ENCODE data around the gene TRAF3. TPM values are rescaled to one million over a fixed set of nuclear protein-coding genes. Genes with fewer than 3 reads are reported as not detected.

Gene TRAF3
- total RNA-seq, 4 donors from 2014 or later, result 15.9 to 24.9 (median 18.6) TPM

DNA sequence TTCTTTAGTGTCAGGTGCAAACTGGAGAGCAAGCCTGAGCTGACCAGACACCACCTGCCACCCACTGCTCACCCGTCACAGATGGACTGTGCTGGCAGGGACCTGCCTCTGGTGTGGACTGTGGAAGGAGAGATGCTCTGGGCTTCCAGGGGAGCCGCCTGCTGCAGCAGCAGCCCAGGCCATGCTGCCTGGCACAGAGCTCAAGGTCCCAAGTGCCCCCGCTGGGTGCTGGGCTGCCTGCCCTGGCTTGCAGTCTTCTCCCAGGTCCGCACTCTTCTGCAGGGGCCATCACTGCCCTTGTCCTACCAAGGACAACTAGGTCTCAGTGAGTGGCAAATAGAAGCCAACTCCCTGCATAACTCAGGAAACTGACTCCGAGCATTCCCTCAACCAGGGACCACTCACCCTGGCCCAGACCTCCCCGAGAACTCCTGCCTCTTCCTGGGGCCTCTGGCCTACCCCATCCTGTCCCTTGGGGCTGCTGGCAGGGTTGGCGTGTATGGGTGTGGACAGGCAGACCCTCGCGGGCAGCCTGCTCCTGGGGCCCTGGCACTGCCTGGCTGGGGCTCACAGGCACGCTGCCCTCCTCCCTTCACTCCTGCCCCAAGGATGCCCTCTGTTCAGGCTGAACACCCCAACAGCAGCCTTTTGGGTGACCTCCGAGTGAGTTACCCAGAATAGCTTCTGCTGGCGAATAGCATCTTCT is 154.5 kb downstream of the TRAF3 start:
- WGBS, 2 donors, result 96 to 100% methylated on average over 7 to 12 of the region's 12 CpGs
- no peak for TF ChIP-seq POLR2A (IDR thresholded peaks at IDR 0.05)
- TF ChIP-seq, protein P1, sequence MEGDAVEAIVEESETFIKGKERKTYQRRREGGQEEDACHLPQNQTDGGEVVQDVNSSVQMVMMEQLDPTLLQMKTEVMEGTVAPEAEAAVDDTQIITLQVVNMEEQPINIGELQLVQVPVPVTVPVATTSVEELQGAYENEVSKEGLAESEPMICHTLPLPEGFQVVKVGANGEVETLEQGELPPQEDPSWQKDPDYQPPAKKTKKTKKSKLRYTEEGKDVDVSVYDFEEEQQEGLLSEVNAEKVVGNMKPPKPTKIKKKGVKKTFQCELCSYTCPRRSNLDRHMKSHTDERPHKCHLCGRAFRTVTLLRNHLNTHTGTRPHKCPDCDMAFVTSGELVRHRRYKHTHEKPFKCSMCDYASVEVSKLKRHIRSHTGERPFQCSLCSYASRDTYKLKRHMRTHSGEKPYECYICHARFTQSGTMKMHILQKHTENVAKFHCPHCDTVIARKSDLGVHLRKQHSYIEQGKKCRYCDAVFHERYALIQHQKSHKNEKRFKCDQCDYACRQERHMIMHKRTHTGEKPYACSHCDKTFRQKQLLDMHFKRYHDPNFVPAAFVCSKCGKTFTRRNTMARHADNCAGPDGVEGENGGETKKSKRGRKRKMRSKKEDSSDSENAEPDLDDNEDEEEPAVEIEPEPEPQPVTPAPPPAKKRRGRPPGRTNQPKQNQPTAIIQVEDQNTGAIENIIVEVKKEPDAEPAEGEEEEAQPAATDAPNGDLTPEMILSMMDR (IDR thresholded peaks at IDR 0.05), result no peak
- H3K27me3 ChIP-seq, result peaks cover 4% of the 10 kb centered on the region

DNA sequence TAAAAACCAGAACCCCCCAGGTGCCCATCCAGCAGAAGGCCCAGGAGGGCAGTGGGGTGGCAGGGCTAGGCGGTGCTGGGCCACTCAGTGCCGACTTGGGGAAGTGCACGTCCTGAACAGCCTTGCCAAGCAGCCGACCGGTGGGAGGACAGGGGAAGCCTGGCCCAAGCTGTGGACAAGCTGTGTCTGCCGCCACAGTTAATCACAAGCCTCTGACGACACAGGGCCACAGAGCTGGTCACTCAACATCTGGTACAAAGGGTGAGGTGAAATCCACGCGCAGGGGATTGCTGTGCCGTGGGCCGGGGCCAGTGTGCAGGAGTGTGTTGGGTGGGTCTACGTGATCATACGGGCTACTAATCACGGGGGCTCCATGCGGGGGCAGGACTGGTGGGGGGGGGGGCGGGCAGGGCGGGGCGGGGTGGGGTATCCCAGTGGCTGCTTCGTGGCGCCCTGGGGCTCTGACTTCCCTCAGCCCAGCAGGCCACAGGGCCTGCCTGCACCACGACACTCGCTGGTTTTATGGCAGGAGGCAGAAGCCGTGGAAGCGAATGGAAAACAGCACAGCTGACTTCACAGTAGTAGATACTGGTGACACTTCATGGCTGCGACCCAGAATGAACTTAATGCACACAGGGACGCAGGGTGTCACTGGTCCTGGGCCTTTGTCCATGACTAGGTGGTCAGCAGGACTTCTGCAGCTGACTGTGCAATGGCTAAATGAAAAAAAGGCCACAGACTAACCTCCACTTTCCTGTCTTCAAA is 155.4 kb downstream of the TRAF3 start:
- intact Hi-C loops (cut with DNase I), result no loop called here
- Histone ChIP-seq H3K4me3 (replicated peaks in 1 of 3) (no peak overlapping the region), H3K9me3 (no peaks in the 10 kb centered on the region), H3K27ac (no peak overlapping the region), H3K4me1 (peaks cover 24 to 29% of the 10 kb centered on the region in 2 donors), H3K27me3 (peaks cover 4% of the 10 kb centered on the region), H3K36me3 (peaks cover 2 to 12% of the 10 kb centered on the region in 2 donors)
- 93 to 94% methylated on average over 9 to 17 of the region's 26 CpGs for WGBS, 2 donors
- DNase-seq, result no peak
- no peak for TF ChIP-seq POLR2A (IDR thresholded peaks at IDR 0.05)
- TF ChIP-seq, protein P1 (IDR thresholded peaks at IDR 0.05), result no peak

More for the DNA sequence above, 154.5 kb downstream of the TRAF3 start:
- Histone ChIP-seq H3K27ac (no peak overlapping the region), H3K4me3 (replicated peaks in 1 of 3) (no peak overlapping the region), H3K36me3 (peaks cover 0 to 7% of the 10 kb centered on the region in 2 donors), H3K4me1 (peaks cover 24 to 29% of the 10 kb centered on the region in 2 donors), H3K9me3 (no peaks in the 10 kb centered on the region)
- intact Hi-C loops (cut with DNase I), result no loop called here
- DNase-seq, result no peak

DNA sequence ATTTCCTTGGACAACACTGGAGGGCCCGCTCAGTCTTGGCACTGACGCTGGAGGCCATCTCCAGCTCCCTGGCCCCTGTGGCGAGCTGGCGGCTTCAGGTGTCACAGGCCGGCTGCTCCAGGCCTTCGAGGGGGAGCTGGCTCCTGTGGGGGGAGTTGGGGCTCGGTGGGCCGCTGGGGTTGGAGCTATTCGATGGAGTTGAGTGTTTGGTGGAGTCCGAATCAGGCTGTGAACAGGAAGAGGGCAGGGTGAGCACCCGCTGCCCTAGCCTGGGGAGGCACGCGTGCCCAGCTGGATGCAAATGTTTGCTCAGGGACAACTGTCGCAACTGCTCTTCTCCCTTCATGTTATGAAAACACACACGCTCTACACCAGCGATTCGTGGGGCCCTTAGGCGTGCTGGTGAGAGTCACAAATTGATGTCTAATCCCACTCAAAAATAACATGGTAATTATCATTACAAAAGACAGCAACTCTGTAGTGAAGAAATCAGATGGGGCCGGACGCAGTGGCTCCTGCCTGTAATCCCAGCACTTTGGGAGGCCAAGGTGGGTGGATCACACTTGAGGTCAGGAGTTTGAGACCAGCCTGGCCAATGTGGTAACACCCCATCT is 156.5 kb downstream of the TRAF3 start:
- H3K36me3 ChIP-seq, result peaks cover 5 to 22% of the 10 kb centered on the region in 2 donors
- H3K4me1 ChIP-seq, result peaks cover 17 to 22% of the 10 kb centered on the region in 2 donors
- no peak overlapping the region for H3K4me3 ChIP-seq (replicated peaks in 1 of 3)
- no peak for DNase-seq
- intact Hi-C loops (cut with DNase I), result no loop called here
- peaks cover 4% of the 10 kb centered on the region for H3K27me3 ChIP-seq
- H3K27ac ChIP-seq, result no peak overlapping the region
- no peaks in the 10 kb centered on the region for H3K9me3 ChIP-seq
- TF ChIP-seq, protein P1 (IDR thresholded peaks at IDR 0.05), result no peak
- TF ChIP-seq POLR2A (IDR thresholded peaks at IDR 0.05), result no peak
- 93 to 95% methylated on average over 20 of the region's 20 CpGs for WGBS, 2 donors

DNA sequence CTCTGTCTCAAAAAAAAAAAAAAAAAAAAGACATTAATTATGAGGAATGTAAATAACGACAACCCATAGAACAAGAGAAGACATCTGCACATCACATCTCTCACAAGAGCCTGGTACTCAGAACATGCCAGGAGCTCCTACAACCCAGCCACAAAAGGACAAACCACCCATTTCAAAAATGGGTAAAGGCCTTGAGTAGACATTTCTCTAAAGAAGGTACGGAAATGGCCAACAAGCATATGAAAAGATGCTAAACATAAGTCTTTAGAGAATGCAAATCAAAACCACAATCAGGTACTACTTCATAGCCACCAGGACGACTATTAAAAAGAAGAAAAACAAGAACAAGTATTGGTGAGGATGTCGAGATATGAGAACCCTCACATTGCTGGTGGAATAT is 158.5 kb downstream of the TRAF3 start:
- peaks cover 9 to 10% of the 10 kb centered on the region in 2 donors for H3K4me1 ChIP-seq
- H3K27me3 ChIP-seq, result no peaks in the 10 kb centered on the region
- no peak overlapping the region for H3K27ac ChIP-seq
- H3K9me3 ChIP-seq, result no peaks in the 10 kb centered on the region
- intact Hi-C loops (cut with DNase I), result no loop called here
- no peak for TF ChIP-seq POLR2A (IDR thresholded peaks at IDR 0.05)
- TF ChIP-seq, protein P1 (IDR thresholded peaks at IDR 0.05), result no peak
- DNase-seq, result no peak
- peaks cover 9 to 26% of the 10 kb centered on the region in 2 donors for H3K36me3 ChIP-seq
- 93 to 95% methylated on average over 4 of the region's 4 CpGs for WGBS, 2 donors
- no peak overlapping the region for H3K4me3 ChIP-seq (replicated peaks in 1 of 3)

Measured in thyroid gland (tissue), 4 donors.